Stimulated activated CD4-positive, alpha-beta T cell treated with anti-CD3 and anti-CD28 coated beads, TNF-alpha, amount 100 ng/mL, for 48 hours (primary cell): Measurements from ENCODE around the gene KCTD12.
"Not testable (repeated sequence)": the region's sequence is repeated elsewhere in the genome, so short reads cannot be mapped to it uniquely, and the experiment has no call there.

Experiments
- DNase-seq, 3 donors: peaks; one replicate each; pipeline ENCODE4 v3.0.0-alpha.2; 2020; ENCODE audit warnings: low read depth in 3 of 3

The KCTD12 gene

GRCh38 chr13:76886292-76887075, at the start of gene KCTD12:
TSS of gene KCTD12 (minus strand) at chr13:76886405. CDS start at chr13:76886148, 257 bp downstream.
- peak; percentile 37 to 73 (median 54) for DNase-seq

- DNase-seq: no peak
Observed at GRCh38 chr13:76934671-76935070, 48.5 kb upstream of the KCTD12 start.

- no peak for DNase-seq
Observed at GRCh38 chr13:76932076-76932475, 45.9 kb upstream of the KCTD12 start.

- no peak for DNase-seq
Observed at GRCh38 chr13:76929851-76930374, 43.7 kb upstream of the KCTD12 start.

- DNase-seq: no peak
Observed at GRCh38 chr13:76929320-76929719, 43.1 kb upstream of the KCTD12 start.

GRCh38 chr13:76928456-76928855, 42.3 kb upstream of the KCTD12 start:
- DNase-seq: no peak

GRCh38 chr13:76927955-76928354, 41.8 kb upstream of the KCTD12 start:
- DNase-seq: no peak

- DNase-seq: no peak
Observed at GRCh38 chr13:76925115-76925514, 38.9 kb upstream of the KCTD12 start.

- no peak for DNase-seq
Observed at GRCh38 chr13:76921516-76921915, 35.3 kb upstream of the KCTD12 start.

GRCh38 chr13:76917755-76918481, 31.7 kb upstream of the KCTD12 start:
- DNase-seq: not testable (repeated sequence)

- DNase-seq: no peak
Observed at GRCh38 chr13:76917095-76917494, 30.9 kb upstream of the KCTD12 start.

- DNase-seq: no peak
Observed at GRCh38 chr13:76913898-76914297, 27.7 kb upstream of the KCTD12 start.

- DNase-seq: no peak
Observed at GRCh38 chr13:76912476-76912875, 26.3 kb upstream of the KCTD12 start.

- no peak for DNase-seq
Observed at GRCh38 chr13:76904507-76904906, 18.3 kb upstream of the KCTD12 start.

GRCh38 chr13:76903544-76904162, 17.4 kb upstream of the KCTD12 start:
- peak; percentile 45 to 55 (median 47) for DNase-seq

GRCh38 chr13:76899066-76899465, 12.9 kb upstream of the KCTD12 start:
- not testable (repeated sequence) for DNase-seq

- DNase-seq: not testable (repeated sequence)
Observed at GRCh38 chr13:76897171-76897570, 11.0 kb upstream of the KCTD12 start.

- no peak for DNase-seq
Observed at GRCh38 chr13:76894401-76895110, 8.4 kb upstream of the KCTD12 start.

- DNase-seq: no peak
Observed at GRCh38 chr13:76892488-76892887, 6.3 kb upstream of the KCTD12 start.

- no peak for DNase-seq
Observed at GRCh38 chr13:76890021-76890420, 3.8 kb upstream of the KCTD12 start.

GRCh38 chr13:76889254-76889653, 3.0 kb upstream of the KCTD12 start:
- DNase-seq: no peak

GRCh38 chr13:76888421-76888820, 2.2 kb upstream of the KCTD12 start:
- no peak for DNase-seq
